Measurements from ENCODE around the gene IDH2.

GRCh38 chr15:90056529-90056928, 45.7 kb downstream of the IDH2 start:
- TF ChIP-seq CTCF (IDR thresholded peaks at IDR 0.05; ENCODE audit: low read depth, low read length) (no peak), MYC (IDR thresholded peaks at IDR 0.05; ENCODE audit: low read depth, low read length) (no peak)

All from NB4 (cell line).